ENCODE data around the gene GLP1R. TPM values are rescaled to one million over a fixed set of nuclear protein-coding genes. Genes with fewer than 3 reads are reported as not detected.

GLP1R gene
- total RNA-seq, 4 donors from 2014 or later: not detected

DNA sequence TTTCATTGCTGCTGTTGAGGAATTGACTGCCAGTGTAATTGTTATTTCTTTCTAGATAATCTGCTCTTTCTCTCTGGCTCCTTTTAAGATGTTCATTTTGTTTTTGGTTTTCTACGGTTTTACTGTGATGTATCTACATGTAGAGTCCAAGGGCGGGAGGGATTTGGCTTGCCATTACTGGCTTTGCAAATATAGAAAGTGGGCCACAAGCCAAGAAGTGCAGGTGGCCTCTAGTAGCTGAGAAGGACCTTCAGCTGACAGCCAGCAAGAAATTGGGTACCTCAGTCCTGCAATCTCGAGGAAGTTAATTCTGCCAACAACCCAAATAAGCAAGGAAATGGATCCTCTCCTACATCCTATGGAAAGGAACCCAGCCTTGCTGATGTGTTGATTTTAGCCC is 42.8 kb upstream of the GLP1R start:
- 66% methylated on average over 3 of the region's 3 CpGs for WGBS
- Histone ChIP-seq H3K4me3 (no peak overlapping the region), H3K27ac (replicated peaks in 1 of 4) (no peak overlapping the region), H3K36me3 (no peaks in the 10 kb centered on the region), H3K9me3 (no peaks in the 10 kb centered on the region), H3K4me1 (no peaks in the 10 kb centered on the region), H3K27me3 (peaks cover 0 to 43% (median 0%) of the 10 kb centered on the region in 4 donors)
- intact Hi-C loops (cut with DNase I): no loop called here
- TF ChIP-seq POLR2A (IDR thresholded peaks at IDR 0.05; ENCODE audit: low read depth): no peak
- no peak for TF ChIP-seq POLR2AphosphoS5 (IDR thresholded peaks at IDR 0.05)
- no peak for TF ChIP-seq EP300 (IDR thresholded peaks at IDR 0.05)
- TF ChIP-seq, protein P1, sequence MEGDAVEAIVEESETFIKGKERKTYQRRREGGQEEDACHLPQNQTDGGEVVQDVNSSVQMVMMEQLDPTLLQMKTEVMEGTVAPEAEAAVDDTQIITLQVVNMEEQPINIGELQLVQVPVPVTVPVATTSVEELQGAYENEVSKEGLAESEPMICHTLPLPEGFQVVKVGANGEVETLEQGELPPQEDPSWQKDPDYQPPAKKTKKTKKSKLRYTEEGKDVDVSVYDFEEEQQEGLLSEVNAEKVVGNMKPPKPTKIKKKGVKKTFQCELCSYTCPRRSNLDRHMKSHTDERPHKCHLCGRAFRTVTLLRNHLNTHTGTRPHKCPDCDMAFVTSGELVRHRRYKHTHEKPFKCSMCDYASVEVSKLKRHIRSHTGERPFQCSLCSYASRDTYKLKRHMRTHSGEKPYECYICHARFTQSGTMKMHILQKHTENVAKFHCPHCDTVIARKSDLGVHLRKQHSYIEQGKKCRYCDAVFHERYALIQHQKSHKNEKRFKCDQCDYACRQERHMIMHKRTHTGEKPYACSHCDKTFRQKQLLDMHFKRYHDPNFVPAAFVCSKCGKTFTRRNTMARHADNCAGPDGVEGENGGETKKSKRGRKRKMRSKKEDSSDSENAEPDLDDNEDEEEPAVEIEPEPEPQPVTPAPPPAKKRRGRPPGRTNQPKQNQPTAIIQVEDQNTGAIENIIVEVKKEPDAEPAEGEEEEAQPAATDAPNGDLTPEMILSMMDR (IDR thresholded peaks at IDR 0.05): no peak
- DNase-seq (ENCODE audit: extremely low spot score): peak; percentile 42

DNA sequence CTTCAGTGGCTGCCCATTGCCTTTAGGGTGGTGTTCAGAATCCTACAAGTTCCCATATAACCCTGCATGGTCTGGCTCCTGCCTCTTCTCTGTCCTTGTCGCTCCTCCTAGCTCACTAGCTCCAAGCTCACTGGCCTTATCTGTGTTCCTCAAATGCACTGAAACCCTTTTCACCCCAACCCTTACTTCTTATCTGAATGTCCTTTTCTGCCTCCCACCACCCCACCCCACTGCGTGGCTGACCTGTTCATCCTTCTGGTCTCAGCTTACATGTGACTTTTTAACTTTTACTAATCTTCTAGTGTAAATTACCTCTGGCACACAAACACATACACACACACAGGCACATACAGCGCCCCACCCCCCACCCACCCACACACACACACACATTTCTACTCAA is 41.0 kb upstream of the GLP1R start:
- Histone ChIP-seq H3K27me3 (peaks cover 0 to 31% (median 0%) of the 10 kb centered on the region in 4 donors), H3K36me3 (no peaks in the 10 kb centered on the region), H3K4me1 (no peaks in the 10 kb centered on the region), H3K27ac (replicated peaks in 1 of 4) (no peak overlapping the region), H3K4me3 (no peak overlapping the region), H3K9me3 (no peaks in the 10 kb centered on the region)
- TF ChIP-seq, protein P1 (IDR thresholded peaks at IDR 0.05): no peak
- no peak for TF ChIP-seq EP300 (IDR thresholded peaks at IDR 0.05)
- no peak for TF ChIP-seq POLR2AphosphoS5 (IDR thresholded peaks at IDR 0.05)
- 71% methylated on average over 3 of the region's 3 CpGs for WGBS
- intact Hi-C loops (cut with DNase I): no loop called here
- DNase-seq (ENCODE audit: extremely low spot score): no peak

DNA sequence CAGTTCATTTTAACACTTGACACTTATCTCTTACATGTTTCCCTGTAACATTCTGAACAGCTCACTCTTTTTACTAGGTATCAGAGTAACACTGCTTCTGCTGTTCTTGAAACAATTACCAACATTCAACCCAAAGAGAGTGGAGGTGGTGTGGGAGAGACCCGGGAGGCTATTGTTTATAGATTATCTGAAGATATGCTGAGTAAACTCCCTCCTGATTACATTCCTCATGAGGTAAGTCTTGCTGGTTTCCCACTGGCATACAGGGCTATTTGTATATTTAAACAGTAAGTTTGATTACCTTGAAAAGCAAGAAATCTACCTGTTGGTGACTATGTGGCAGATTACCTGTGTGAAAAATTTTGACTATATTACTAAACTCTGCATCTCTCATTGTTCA is 39.8 kb upstream of the GLP1R start:
- WGBS: 19% methylated on average over 1 of the region's 1 CpG
- intact Hi-C loops (cut with DNase I): no loop called here
- no peaks in the 10 kb centered on the region for H3K4me1 ChIP-seq

DNA sequence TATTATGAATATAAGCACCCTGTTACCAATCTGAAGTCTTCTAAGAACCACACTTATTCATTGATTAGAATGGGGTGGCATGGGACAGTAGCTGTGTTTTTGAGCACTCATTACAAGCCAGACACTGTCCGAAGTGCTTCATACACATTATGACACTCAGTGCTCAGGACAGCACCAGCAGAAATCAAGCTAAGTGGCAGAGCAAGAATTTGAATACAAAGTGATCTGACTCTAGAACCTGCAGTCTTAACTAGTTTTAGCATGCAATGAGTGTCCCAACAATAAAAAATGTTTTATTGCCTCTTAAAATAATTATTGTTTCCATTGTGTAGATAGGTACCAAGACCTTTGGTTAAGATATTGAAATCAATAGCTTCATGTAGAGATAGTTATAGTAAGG is 39.1 kb upstream of the GLP1R start:
- H3K36me3 ChIP-seq: no peaks in the 10 kb centered on the region
- TF ChIP-seq POLR2AphosphoS5 (IDR thresholded peaks at IDR 0.05) (no peak), POLR2A (IDR thresholded peaks at IDR 0.05; ENCODE audit: low read depth) (no peak), EP300 (IDR thresholded peaks at IDR 0.05) (no peak)
- TF ChIP-seq, protein P1 (IDR thresholded peaks at IDR 0.05): no peak
- 0% methylated on average over 1 of the region's 1 CpG for WGBS
- no peaks in the 10 kb centered on the region for H3K4me1 ChIP-seq
- intact Hi-C loops (cut with DNase I): no loop called here
- no peaks in the 10 kb centered on the region for H3K9me3 ChIP-seq
- H3K4me3 ChIP-seq: no peak overlapping the region
- peak; percentile 37 for DNase-seq (ENCODE audit: extremely low spot score)
- H3K27me3 ChIP-seq: peaks cover 0 to 25% (median 0%) of the 10 kb centered on the region in 4 donors
- no peak overlapping the region for H3K27ac ChIP-seq (replicated peaks in 1 of 4)

More for the DNA sequence above, 39.8 kb upstream of the GLP1R start:
- TF ChIP-seq POLR2AphosphoS5 (IDR thresholded peaks at IDR 0.05) (no peak), EP300 (IDR thresholded peaks at IDR 0.05) (no peak), POLR2A (IDR thresholded peaks at IDR 0.05; ENCODE audit: low read depth) (no peak)
- TF ChIP-seq, protein P1 (IDR thresholded peaks at IDR 0.05): no peak
- DNase-seq (ENCODE audit: extremely low spot score): peak; percentile 39
- Histone ChIP-seq H3K9me3 (no peaks in the 10 kb centered on the region), H3K27me3 (peaks cover 0 to 25% (median 0%) of the 10 kb centered on the region in 4 donors), H3K4me3 (no peak overlapping the region), H3K27ac (replicated peaks in 1 of 4) (no peak overlapping the region), H3K36me3 (no peaks in the 10 kb centered on the region)

DNA sequence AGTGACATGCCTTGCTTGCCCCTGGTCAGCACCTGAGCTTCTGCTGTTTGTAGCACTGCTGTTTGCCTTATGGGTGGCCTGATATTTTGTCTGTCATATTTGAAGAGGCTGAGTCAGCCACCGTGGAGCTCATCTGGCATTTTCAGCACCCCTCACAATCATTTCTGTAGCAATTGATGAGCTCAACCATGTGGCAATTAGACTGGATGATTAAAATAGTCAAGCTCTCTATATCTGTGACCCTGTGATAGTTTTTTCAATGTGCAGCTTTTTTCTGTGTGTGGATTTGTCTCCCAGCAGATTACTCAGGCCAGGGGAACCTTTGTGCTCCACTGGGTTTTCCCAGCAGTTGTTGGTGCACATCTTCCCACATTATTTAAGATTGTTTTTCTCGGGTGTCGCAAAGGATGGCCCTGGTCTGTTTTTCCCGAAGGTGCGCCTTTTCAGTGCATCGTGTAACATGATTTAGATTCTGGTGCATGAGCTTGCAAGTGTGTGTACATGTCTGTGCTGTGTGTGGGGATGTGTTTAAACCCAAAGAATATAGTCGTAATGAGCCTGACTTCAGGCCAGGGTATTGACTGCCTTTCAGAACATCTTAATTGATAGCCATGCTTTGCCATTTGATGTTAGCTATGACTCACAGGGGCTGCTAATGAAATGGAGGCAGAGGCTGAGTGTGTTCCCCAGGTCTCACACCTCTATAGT is 31.6 kb upstream of the GLP1R start:
- no peaks in the 10 kb centered on the region for H3K9me3 ChIP-seq
- H3K27me3 ChIP-seq: no peaks in the 10 kb centered on the region
- no peak overlapping the region for H3K27ac ChIP-seq (replicated peaks in 1 of 4)
- DNase-seq (ENCODE audit: extremely low spot score): no peak
- H3K36me3 ChIP-seq: no peaks in the 10 kb centered on the region
- intact Hi-C loops (cut with DNase I): no loop called here
- H3K4me1 ChIP-seq: no peaks in the 10 kb centered on the region
- WGBS: 89% methylated on average over 7 of the region's 7 CpGs
- TF ChIP-seq, protein P1 (IDR thresholded peaks at IDR 0.05): no peak
- TF ChIP-seq POLR2A (IDR thresholded peaks at IDR 0.05; ENCODE audit: low read depth) (no peak), EP300 (IDR thresholded peaks at IDR 0.05) (no peak), POLR2AphosphoS5 (IDR thresholded peaks at IDR 0.05) (no peak)
- no peak overlapping the region for H3K4me3 ChIP-seq

All from esophagus muscularis mucosa (tissue), 4 donors.